PFSK-1 (cell line): ENCODE data around the gene CLPTM1L.

Experiments
- FOXP2 ChIP-seq: optimal IDR thresholded peaks from 2 replicates; pipeline ENCODE3; 2011; ENCODE audit warnings: borderline replicate concordance, control low read depth, inconsistent platforms; ENCODE audit not compliant: insufficient read depth; ENCODE audit errors: extremely low read length, extremely low read depth
- POLR2AphosphoS5 ChIP-seq: IDR thresholded peaks from 2 replicates; pipeline ENCODE4 v1.6.1; 2012; ENCODE audit warnings: low read depth, mild to moderate bottlenecking, control low read depth, low read length, moderate library complexity
- REST ChIP-seq, 2 experiments: IDR thresholded peaks; 2 replicates each; pipeline versions ENCODE4 v1.6.1 to v1.8.0; 2011 to 2012; ENCODE audit warnings: low read depth in 2 of 2, low read length in 2 of 2, control low read depth in 1 of 2, inconsistent platforms in 1 of 2, mild to moderate bottlenecking in 1 of 2, moderate library complexity in 1 of 2; ENCODE audit not compliant: insufficient read depth in 1 of 2
- SIN3A ChIP-seq: IDR thresholded peaks from 2 replicates; pipeline ENCODE4 v1.6.1; 2012; ENCODE audit warnings: mild to moderate bottlenecking, low read length, moderate library complexity, borderline replicate concordance; ENCODE audit not compliant: insufficient read depth
- TAF1 ChIP-seq: IDR thresholded peaks from 2 replicates; pipeline ENCODE4 v1.6.1; 2012; ENCODE audit warnings: low read length, control low read depth, borderline replicate concordance; ENCODE audit not compliant: insufficient read depth

CLPTM1L gene

GRCh38 chr5:1324301-1324700 lies 20.6 kb downstream of the CLPTM1L start:
- TF ChIP-seq TAF1: no peak

GRCh38 chr5:1323803-1324173 lies 21.1 kb downstream of the CLPTM1L start:
- TF ChIP-seq SIN3A (no peak), REST (IDR thresholded peaks at IDR 0.05; ENCODE audit: insufficient read depth in 1 of 2, low read depth in 2 of 2, low read length in 2 of 2) (no peak), FOXP2 (no peak), TAF1 (no peak), POLR2AphosphoS5 (no peak)

GRCh38 chr5:1322955-1323802 lies 21.7 kb downstream of the CLPTM1L start:
- TF ChIP-seq FOXP2 (no peak), TAF1 (no peak), POLR2AphosphoS5 (no peak), SIN3A (no peak), REST (IDR thresholded peaks at IDR 0.05; ENCODE audit: insufficient read depth in 1 of 2, low read depth in 2 of 2, low read length in 2 of 2) (no peak)

- TF ChIP-seq POLR2AphosphoS5: no peak
- no peak for TF ChIP-seq TAF1
- TF ChIP-seq FOXP2: no peak
- TF ChIP-seq SIN3A: no peak
- TF ChIP-seq REST (IDR thresholded peaks at IDR 0.05; ENCODE audit: insufficient read depth in 1 of 2, low read depth in 2 of 2, low read length in 2 of 2): no peak
Observed at GRCh38 chr5:1322036-1322900, 22.6 kb downstream of the CLPTM1L start.

GRCh38 chr5:1321576-1321975 lies 23.3 kb downstream of the CLPTM1L start:
- no peak for TF ChIP-seq REST (IDR thresholded peaks at IDR 0.05; ENCODE audit: insufficient read depth in 1 of 2, low read depth in 2 of 2, low read length in 2 of 2)
- TF ChIP-seq POLR2AphosphoS5: no peak
